ENCODE results near the gene ACTL6B.
A peak's percentile ranks its signal among the peaks of the same experiment; 100 is the strongest.
"Not testable (repeated sequence)": the region's sequence is repeated elsewhere in the genome, so short reads cannot be mapped to it uniquely, and the experiment has no call there.

ACTL6B gene

GRCh38 chr7:100655908-100656674 is at the start of gene ACTL6B:
Gene ACTL6B, minus strand, starts transcription at chr7:100656448. Its CDS starts 94 bp downstream, at chr7:100656354.
- Histone ChIP-seq H3K4me3 (ENCODE audit: low read depth in 1 of 2, low read length in 2 of 2) (no peak within 1 kb of the TSS), H3K9me3 (ENCODE audit: control insufficient read depth in 1 of 2, low read length in 2 of 2) (no peaks in the 10 kb centered on the region), H3K27ac (ENCODE audit: low read length) (no peak within 1 kb of the TSS)

GRCh38 chr7:100705320-100705752 is 49.1 kb upstream of the ACTL6B start:
- Histone ChIP-seq H3K9me3 (ENCODE audit: control insufficient read depth in 1 of 2, low read length in 2 of 2) (no peaks in the 10 kb centered on the region), H3K4me1 (ENCODE audit: control insufficient read depth in 1 of 2, insufficient read depth in 2 of 2, low read length in 2 of 2) (peaks cover 6 to 16% of the 10 kb centered on the region in 2 donors), H3K27ac (ENCODE audit: low read length) (peak overlapping the region; percentile 85), H3K36me3 (ENCODE audit: control insufficient read depth in 1 of 2, insufficient read depth in 2 of 2, low read length in 2 of 2) (peaks cover 0 to 4% of the 10 kb centered on the region in 2 donors), H3K27me3 (ENCODE audit: low read depth, low read length) (no peaks in the 10 kb centered on the region), H3K4me3 (ENCODE audit: low read depth in 1 of 2, low read length in 2 of 2) (peak overlapping the region; percentile 72 to 92)

More at GRCh38 chr7:100655908-100656674, at the start of gene ACTL6B:
- peaks cover 27% of the 10 kb centered on the region for H3K27me3 ChIP-seq (ENCODE audit: low read depth, low read length)
- H3K4me1 ChIP-seq (ENCODE audit: control insufficient read depth in 1 of 2, insufficient read depth in 2 of 2, low read length in 2 of 2) = peaks cover 0 to 9% of the 10 kb centered on the region in 2 donors
- no peaks in the 10 kb centered on the region for H3K36me3 ChIP-seq (ENCODE audit: control insufficient read depth in 1 of 2, insufficient read depth in 2 of 2, low read length in 2 of 2)

GRCh38 chr7:100701089-100701488 is 44.8 kb upstream of the ACTL6B start:
- H3K9me3 ChIP-seq (ENCODE audit: control insufficient read depth in 1 of 2, low read length in 2 of 2); H3K27ac ChIP-seq (ENCODE audit: low read length); H3K4me3 ChIP-seq (ENCODE audit: low read depth in 1 of 2, low read length in 2 of 2); H3K4me1 ChIP-seq (ENCODE audit: control insufficient read depth in 1 of 2, insufficient read depth in 2 of 2, low read length in 2 of 2); H3K36me3 ChIP-seq (ENCODE audit: control insufficient read depth in 1 of 2, insufficient read depth in 2 of 2, low read length in 2 of 2); H3K27me3 ChIP-seq (ENCODE audit: low read depth, low read length): not testable (repeated sequence)

- Histone ChIP-seq H3K27ac (ENCODE audit: low read length) (no peak overlapping the region), H3K4me3 (ENCODE audit: low read depth in 1 of 2, low read length in 2 of 2) (no peak overlapping the region), H3K4me1 (ENCODE audit: control insufficient read depth in 1 of 2, insufficient read depth in 2 of 2, low read length in 2 of 2) (no peaks in the 10 kb centered on the region), H3K27me3 (ENCODE audit: low read depth, low read length) (no peaks in the 10 kb centered on the region), H3K9me3 (ENCODE audit: control insufficient read depth in 1 of 2, low read length in 2 of 2) (no peaks in the 10 kb centered on the region), H3K36me3 (ENCODE audit: control insufficient read depth in 1 of 2, insufficient read depth in 2 of 2, low read length in 2 of 2) (no peaks in the 10 kb centered on the region)
These were observed 42.8 kb upstream of the ACTL6B start for GRCh38 chr7:100699018-100699417.

- Histone ChIP-seq H3K9me3 (ENCODE audit: control insufficient read depth in 1 of 2, low read length in 2 of 2) (no peaks in the 10 kb centered on the region), H3K36me3 (ENCODE audit: control insufficient read depth in 1 of 2, insufficient read depth in 2 of 2, low read length in 2 of 2) (no peaks in the 10 kb centered on the region), H3K4me1 (ENCODE audit: control insufficient read depth in 1 of 2, insufficient read depth in 2 of 2, low read length in 2 of 2) (peaks cover 15 to 22% of the 10 kb centered on the region in 2 donors), H3K4me3 (ENCODE audit: low read depth in 1 of 2, low read length in 2 of 2) (no peak overlapping the region), H3K27ac (ENCODE audit: low read length) (no peak overlapping the region), H3K27me3 (ENCODE audit: low read depth, low read length) (no peaks in the 10 kb centered on the region)
These were observed 39.9 kb upstream of the ACTL6B start for GRCh38 chr7:100696123-100696521.

- Histone ChIP-seq H3K27me3 (ENCODE audit: low read depth, low read length) (no peaks in the 10 kb centered on the region), H3K4me3 (ENCODE audit: low read depth in 1 of 2, low read length in 2 of 2) (peak within 1 kb of the TSS; percentile 74 to 78), H3K36me3 (ENCODE audit: control insufficient read depth in 1 of 2, insufficient read depth in 2 of 2, low read length in 2 of 2) (peaks cover 0 to 4% of the 10 kb centered on the region in 2 donors), H3K9me3 (ENCODE audit: control insufficient read depth in 1 of 2, low read length in 2 of 2) (no peaks in the 10 kb centered on the region), H3K27ac (ENCODE audit: low read length) (no peak within 1 kb of the TSS), H3K4me1 (ENCODE audit: control insufficient read depth in 1 of 2, insufficient read depth in 2 of 2, low read length in 2 of 2) (peaks cover 15 to 35% of the 10 kb centered on the region in 2 donors)
These were observed 38.0 kb upstream of the ACTL6B start, which contains the start of gene GIGYF1 for GRCh38 chr7:100694098-100694745. Gene GIGYF1, minus strand, starts transcription at chr7:100694250. Its CDS starts 6,012 bp downstream, at chr7:100688238.

GRCh38 chr7:100693312-100694097 is 37.3 kb upstream of the ACTL6B start:
- H3K4me3 ChIP-seq (ENCODE audit: low read depth in 1 of 2, low read length in 2 of 2) = peak overlapping the region; percentile 74 to 78
- H3K27me3 ChIP-seq (ENCODE audit: low read depth, low read length) = no peaks in the 10 kb centered on the region
- H3K4me1 ChIP-seq (ENCODE audit: control insufficient read depth in 1 of 2, insufficient read depth in 2 of 2, low read length in 2 of 2) = peaks cover 15 to 39% of the 10 kb centered on the region in 2 donors
- H3K27ac ChIP-seq (ENCODE audit: low read length) = no peak overlapping the region
- H3K36me3 ChIP-seq (ENCODE audit: control insufficient read depth in 1 of 2, insufficient read depth in 2 of 2, low read length in 2 of 2) = peaks cover 0 to 4% of the 10 kb centered on the region in 2 donors
- H3K9me3 ChIP-seq (ENCODE audit: control insufficient read depth in 1 of 2, low read length in 2 of 2) = no peaks in the 10 kb centered on the region

GRCh38 chr7:100692578-100692961 is 36.3 kb upstream of the ACTL6B start:
- peak overlapping the region; percentile 74 to 78 for H3K4me3 ChIP-seq (ENCODE audit: low read depth in 1 of 2, low read length in 2 of 2)
- H3K36me3 ChIP-seq (ENCODE audit: control insufficient read depth in 1 of 2, insufficient read depth in 2 of 2, low read length in 2 of 2) = peaks cover 0 to 12% of the 10 kb centered on the region in 2 donors
- H3K9me3 ChIP-seq (ENCODE audit: control insufficient read depth in 1 of 2, low read length in 2 of 2) = no peaks in the 10 kb centered on the region
- no peaks in the 10 kb centered on the region for H3K27me3 ChIP-seq (ENCODE audit: low read depth, low read length)
- H3K27ac ChIP-seq (ENCODE audit: low read length) = no peak overlapping the region
- peaks cover 15 to 42% of the 10 kb centered on the region in 2 donors for H3K4me1 ChIP-seq (ENCODE audit: control insufficient read depth in 1 of 2, insufficient read depth in 2 of 2, low read length in 2 of 2)

GRCh38 chr7:100691676-100692577 is 35.7 kb upstream of the ACTL6B start:
- Histone ChIP-seq H3K27ac (ENCODE audit: low read length) (no peak overlapping the region), H3K4me3 (ENCODE audit: low read depth in 1 of 2, low read length in 2 of 2) (peak overlapping the region; percentile 74 to 78), H3K36me3 (ENCODE audit: control insufficient read depth in 1 of 2, insufficient read depth in 2 of 2, low read length in 2 of 2) (peaks cover 0 to 18% of the 10 kb centered on the region in 2 donors), H3K27me3 (ENCODE audit: low read depth, low read length) (no peaks in the 10 kb centered on the region), H3K4me1 (ENCODE audit: control insufficient read depth in 1 of 2, insufficient read depth in 2 of 2, low read length in 2 of 2) (peaks cover 15 to 42% of the 10 kb centered on the region in 2 donors), H3K9me3 (ENCODE audit: control insufficient read depth in 1 of 2, low read length in 2 of 2) (no peaks in the 10 kb centered on the region)
